H9 (cell line): ENCODE results near the gene TFAP2C. TPM values are rescaled to one million over a fixed set of nuclear protein-coding genes. Genes with fewer than 3 reads are reported as not detected.

ENCODE experiments used
- DNase-seq: peaks from one replicate; pipeline ENCODE4 v3.0.0-alpha.2; 2017
- H2AFZ ChIP-seq: one replicate; pipeline ENCODE4 v1.6.1; 2013; ENCODE audit warnings: mild to moderate bottlenecking, low read length, control low read depth, moderate library complexity
- H2AK5ac ChIP-seq: 2 replicates; pipeline ENCODE4 v1.6.1; 2013; ENCODE audit warnings: low read length, control low read depth, mixed read lengths; ENCODE audit not compliant: insufficient read length
- H2BK120ac ChIP-seq: one replicate; pipeline ENCODE4 v1.6.1; 2013; ENCODE audit warnings: low read depth, mild to moderate bottlenecking, low read length, control low read depth, inconsistent platforms; ENCODE audit not compliant: poor library complexity, severe bottlenecking
- H2BK12ac ChIP-seq: 2 replicates; pipeline ENCODE4 v1.6.1; 2013; ENCODE audit warnings: low read length, control low read depth, mixed read lengths, low read depth; ENCODE audit not compliant: insufficient read length
- H2BK15ac ChIP-seq: 2 replicates; pipeline ENCODE4 v1.6.1; 2013; ENCODE audit warnings: low read depth, low read length, control low read depth
- H2BK20ac ChIP-seq: one replicate; pipeline ENCODE4 v1.6.1; 2013; ENCODE audit warnings: low read depth, mild to moderate bottlenecking, low read length, control low read depth, inconsistent platforms; ENCODE audit not compliant: poor library complexity, severe bottlenecking
- H2BK5ac ChIP-seq: 2 replicates; pipeline ENCODE4 v1.6.1; 2013; ENCODE audit warnings: low read length, control low read depth, mixed read lengths; ENCODE audit not compliant: insufficient read length
- H3K14ac ChIP-seq: 2 replicates; pipeline ENCODE4 v1.6.1; 2013; ENCODE audit warnings: low read length, control low read depth; ENCODE audit not compliant: insufficient read depth
- H3K18ac ChIP-seq: 2 replicates; pipeline ENCODE4 v1.6.1; 2013; ENCODE audit warnings: low read depth, mild to moderate bottlenecking, mixed read lengths, low read length, control low read depth; ENCODE audit not compliant: insufficient read length
- H3K23ac ChIP-seq: 2 replicates; pipeline ENCODE4 v1.6.1; 2013; ENCODE audit warnings: low read length, control low read depth, mixed read lengths, low read depth; ENCODE audit not compliant: insufficient read length
- H3K23me2 ChIP-seq: 2 replicates; pipeline ENCODE4 v1.6.1; 2013; ENCODE audit warnings: low read depth, mild to moderate bottlenecking, mixed read lengths, low read length, control low read depth; ENCODE audit not compliant: insufficient read length, poor library complexity, severe bottlenecking
- H3K27ac ChIP-seq: 2 replicates; pipeline ENCODE4 v1.5.1; 2013; ENCODE audit warnings: low read length, control low read depth, mixed read lengths, low read depth; ENCODE audit not compliant: insufficient read length
- H3K27me3 ChIP-seq: 2 replicates; pipeline ENCODE4 v1.6.1; 2013; ENCODE audit warnings: low read length, control low read depth, inconsistent platforms; ENCODE audit not compliant: insufficient read depth
- H3K4ac ChIP-seq: 2 replicates; pipeline ENCODE4 v1.6.1; 2013; ENCODE audit warnings: low read depth, mild to moderate bottlenecking, control low read depth, inconsistent platforms, low read length, moderate library complexity
- H3K4me1 ChIP-seq: 2 replicates; pipeline ENCODE4 v1.6.1; 2013; ENCODE audit warnings: low read length, control low read depth, inconsistent platforms; ENCODE audit not compliant: insufficient read depth
- H3K4me2 ChIP-seq: 2 replicates; pipeline ENCODE4 v1.6.1; 2013; ENCODE audit warnings: low read length, control low read depth, mixed read lengths; ENCODE audit not compliant: insufficient read length, insufficient read depth
- H3K56ac ChIP-seq: 2 replicates; pipeline ENCODE4 v1.6.1; 2013; ENCODE audit warnings: low read depth, mild to moderate bottlenecking, mixed read lengths, low read length, control low read depth; ENCODE audit not compliant: insufficient read length
- H3K79me1 ChIP-seq: 2 replicates; pipeline ENCODE4 v1.6.1; 2013; ENCODE audit warnings: low read depth, mild to moderate bottlenecking, moderate library complexity, low read length, control low read depth, inconsistent platforms; ENCODE audit not compliant: insufficient read depth, poor library complexity, severe bottlenecking
- H3K79me2 ChIP-seq: 2 replicates; pipeline ENCODE4 v1.6.1; 2013; ENCODE audit warnings: low read length, control low read depth, inconsistent platforms; ENCODE audit not compliant: insufficient read depth
- H3K9ac ChIP-seq: 2 replicates; pipeline ENCODE4 v1.6.1; 2013; ENCODE audit warnings: low read length, control low read depth, mixed read lengths; ENCODE audit not compliant: insufficient read length; ENCODE audit errors: extremely low read depth
- H3K9me3 ChIP-seq: one replicate; pipeline ENCODE4 v1.6.1; 2013; ENCODE audit warnings: low read depth, low read length, inconsistent platforms; ENCODE audit not compliant: control insufficient read depth
- H3T11ph ChIP-seq: one replicate; pipeline ENCODE4 v1.6.1; 2013; ENCODE audit warnings: mild to moderate bottlenecking, low read length, control low read depth, inconsistent platforms
- H4K20me1 ChIP-seq: one replicate; pipeline ENCODE4 v1.6.1; 2013; ENCODE audit not compliant: control insufficient read depth, insufficient read length, insufficient read depth
- H4K5ac ChIP-seq: 2 replicates; pipeline ENCODE4 v1.6.1; 2013; ENCODE audit warnings: low read depth, mild to moderate bottlenecking, mixed read lengths, low read length, control low read depth; ENCODE audit not compliant: insufficient read length
- H4K8ac ChIP-seq: replicated peaks from 2 replicates; pipeline ENCODE4 v1.6.1; 2013; ENCODE audit warnings: low read length, control low read depth, mixed read lengths, low read depth; ENCODE audit not compliant: insufficient read length
- H4K91ac ChIP-seq: 2 replicates; pipeline ENCODE4 v1.6.1; 2013; ENCODE audit warnings: low read depth, mild to moderate bottlenecking, moderate library complexity, mixed read lengths, low read length, control low read depth; ENCODE audit not compliant: insufficient read length
- H3K27ac Mint-ChIP-seq, 3 experiments: 2 replicates in 2 of 3; 3 replicates in 1 of 3; pipeline ENCODE4 v1.8.0; 2020 to 2021; ENCODE audit warnings: mixed read lengths in 3 of 3, mild to moderate bottlenecking in 1 of 3, moderate library complexity in 1 of 3
- H3K27me3 Mint-ChIP-seq: 2 replicates; pipeline ENCODE4 v1.8.0; 2021; ENCODE audit warnings: low read depth, mild to moderate bottlenecking, moderate library complexity, mixed read lengths
- H3K36me3 Mint-ChIP-seq, 3 experiments: 2 replicates in 2 of 3; 3 replicates in 1 of 3; pipeline ENCODE4 v1.8.0; 2020 to 2021; ENCODE audit warnings: low read depth in 3 of 3, mixed read lengths in 3 of 3; ENCODE audit not compliant: insufficient read depth in 1 of 3
- H3K4me1 Mint-ChIP-seq, 2 experiments: 2 replicates each; pipeline ENCODE4 v1.8.0; 2020; ENCODE audit warnings: mixed read lengths in 2 of 2
- H3K4me3 Mint-ChIP-seq, 2 experiments: 2 replicates in 1 of 2; 3 replicates in 1 of 2; pipeline ENCODE4 v1.8.0; 2020 to 2021; ENCODE audit warnings: mild to moderate bottlenecking in 2 of 2, mixed read lengths in 2 of 2, moderate library complexity in 1 of 2
- H3K9me3 Mint-ChIP-seq, 2 experiments: 2 replicates in 1 of 2; 3 replicates in 1 of 2; pipeline ENCODE4 v1.8.0; 2020; ENCODE audit warnings: mild to moderate bottlenecking in 2 of 2, mixed read lengths in 2 of 2, moderate library complexity in 1 of 2
- CTCF ChIP-seq: fragments of 200-600 bp; sonication (generic); conservative IDR thresholded peaks from 3 replicates; pipeline ENCODE4 v1.8.0; 2021; ENCODE audit warnings: antibody characterized with exemption, mild to moderate bottlenecking
- WGBS: extraction: QIAGEN DNeasy Blood & Tissue Kit; methylation state at CpG from one replicate; pipeline ENCODE4 v1.1.7; 2013; ENCODE audit warnings: missing lambda C conversion rate, low lambda C conversion rate, mixed read lengths; ENCODE audit not compliant: insufficient read length; ENCODE audit errors: extremely low coverage; 5-methylcytosine and 5-hydroxymethylcytosine counted together
- total RNA-seq: library from RNA; stranded (reverse); gene quantifications from 2 replicates; pipeline ENCODE4 v1.2.1, GENCODE V29; 2021

The TFAP2C gene
- total RNA-seq, 1 experiment from 2014 or later: 24.3 TPM

GRCh38 chr20:56609321-56609720, 19.8 kb upstream of the TFAP2C start:
- no peak overlapping the region for H3T11ph ChIP-seq
- H3K4me1 Mint-ChIP-seq: peaks cover 12 to 15% of the 10 kb centered on the region in 2 experiments
- no peaks in the 10 kb centered on the region for H3K36me3 Mint-ChIP-seq
- H3K9me3 Mint-ChIP-seq: no peaks in the 10 kb centered on the region
- no peaks in the 10 kb centered on the region for H3K4me1 ChIP-seq
- no peak overlapping the region for H3K18ac ChIP-seq
- H3K56ac ChIP-seq: no peak overlapping the region
- H3K4me2 ChIP-seq: no peak overlapping the region
- no peak overlapping the region for H2BK120ac ChIP-seq
- H2BK12ac ChIP-seq: no peak overlapping the region
- H3K14ac ChIP-seq: no peak overlapping the region
- no peaks in the 10 kb centered on the region for H3K23me2 ChIP-seq
- no peak overlapping the region for H2BK5ac ChIP-seq
- H3K27ac ChIP-seq: no peak overlapping the region
- no peak overlapping the region for H3K4ac ChIP-seq
- H3K9me3 ChIP-seq: no peaks in the 10 kb centered on the region
- H2BK20ac ChIP-seq: no peak overlapping the region
- H3K79me1 ChIP-seq: no peaks in the 10 kb centered on the region
- no peak overlapping the region for H2BK15ac ChIP-seq
- H4K20me1 ChIP-seq: no peaks in the 10 kb centered on the region
- no peaks in the 10 kb centered on the region for H3K79me2 ChIP-seq
- peak overlapping the region in 2 of 3 experiments; percentile 5 to 44; a peak in 1 of 7 replicates for H3K27ac Mint-ChIP-seq
- H4K5ac ChIP-seq: no peak overlapping the region
- H3K4me3 Mint-ChIP-seq: no peak overlapping the region
- no peak overlapping the region for H3K9ac ChIP-seq
- H2AFZ ChIP-seq: no peak overlapping the region
- no peak for DNase-seq
- no peak overlapping the region for H4K8ac ChIP-seq
- H2AK5ac ChIP-seq: no peak overlapping the region
- no peak overlapping the region for H4K91ac ChIP-seq
- WGBS: no CpG with 5 or more reads among the region's 3 CpGs
- TF ChIP-seq CTCF: no peak
- no peak overlapping the region for H3K23ac ChIP-seq
- H3K27me3 Mint-ChIP-seq: peaks cover 4% of the 10 kb centered on the region
- H3K27me3 ChIP-seq: no peaks in the 10 kb centered on the region
